HCT116 (cell line): ENCODE results near the gene RTN1. TPM values are rescaled to one million over a fixed set of nuclear protein-coding genes. Genes with fewer than 3 reads are reported as not detected.

Experiments
- ATAC-seq: fragments of 200-7000 bp; cut with Tn5 transposase; 2 replicates; pipeline ENCODE4 v1.9.1; 2020; ENCODE audit warnings: mild to moderate bottlenecking, moderate library complexity
- BruUV-seq: library from RNA; stranded (reverse); fragments of 400-500 nt; replicated peaks from 2 replicates; lab custom pipeline; 2021; lab: Mats Ljungman, UMichigan
- CTCF ChIA-PET: fragments of 300-600 bp; sonication (Branson Sonifier 250); formaldehyde crosslinking; loops from one replicate; lab custom pipeline; 2021; ENCODE audit warnings: antibody characterized with exemption; lab: Charles Lee
- POLR2A ChIA-PET: fragments of 300-600, 350-600 bp; sonication (Branson Sonifier 250); formaldehyde crosslinking; loops from one replicate; lab custom pipeline; 2021; ENCODE audit warnings: antibody characterized with exemption; lab: Charles Lee
- RAD21 ChIA-PET, 2 experiments: fragments of 300-600 bp; sonication (Branson Sonifier 250); formaldehyde crosslinking; loops; one replicate each; lab custom pipeline; 2023; ENCODE audit warnings: low total read pairs in 2 of 2; ENCODE audit not compliant: uncharacterized antibody in 2 of 2, unreplicated experiment in 2 of 2, low non-redundant PET in 1 of 2; lab: Charles Lee
- DNase-seq: peaks from one replicate; pipeline ENCODE4 v3.0.0-alpha.2; 2010; ENCODE audit warnings: low read depth, low spot score
- H2AFZ ChIP-seq: fragments of 200-600 bp; shearing (Covaris generic), sonication (generic); 2 replicates; pipeline ENCODE4 v1.6.1; 2017; ENCODE audit warnings: low read depth, mixed run types, mixed read lengths, antibody characterized with exemption, low read length; ENCODE audit not compliant: poor library complexity, severe bottlenecking
- H3K27ac ChIP-seq: 2 replicates; pipeline ENCODE4 v1.5.1; 2012; ENCODE audit warnings: low read depth, low read length
- H3K27me3 ChIP-seq: fragments of 200-600 bp; sonication (generic); 2 replicates; pipeline ENCODE4 v1.6.1; 2016; ENCODE audit warnings: mixed run types, low read length, mixed read lengths; ENCODE audit not compliant: insufficient read depth
- H3K36me3 ChIP-seq, 2 experiments: fragments of 200-500 bp in 1 of 2; fragments of 200-600 bp in 1 of 2; sonication (Bioruptor generic) in 1 of 2; sonication (generic) in 1 of 2; 2 replicates each; pipeline versions ENCODE4 v1.5.1 to v1.6.1; 2014 to 2016; ENCODE audit warnings: low read length in 2 of 2, inconsistent platforms in 1 of 2, mixed read lengths in 1 of 2, mixed run types in 1 of 2; ENCODE audit not compliant: insufficient read depth in 2 of 2, control insufficient read depth in 1 of 2
- H3K4me1 ChIP-seq, 2 experiments: fragments of 200-600 bp in 1 of 2; sonication (generic) in 1 of 2; 2 replicates each; pipeline versions ENCODE4 v1.5.1 to v1.6.1; 2012 to 2017; ENCODE audit warnings: low read length in 2 of 2, inconsistent platforms in 1 of 2, mild to moderate bottlenecking in 1 of 2, mixed read lengths in 1 of 2, mixed run types in 1 of 2, moderate library complexity in 1 of 2; ENCODE audit not compliant: insufficient read depth in 2 of 2, control insufficient read depth in 1 of 2
- H3K4me2 ChIP-seq: fragments of 200-600 bp; sonication (generic); 2 replicates; pipeline ENCODE4 v1.6.1; 2017; ENCODE audit warnings: mixed run types, low read length, mixed read lengths
- H3K4me3 ChIP-seq, 2 experiments: fragments of 200-600 bp in 1 of 2; sonication (generic) in 1 of 2; replicated peaks in 1 of 2; 2 replicates each; pipeline ENCODE4 v1.5.1; 2011 to 2016; ENCODE audit warnings: low read length in 2 of 2, control low read depth in 1 of 2, low read depth in 1 of 2, mild to moderate bottlenecking in 1 of 2, mixed read lengths in 1 of 2, mixed run types in 1 of 2
- H3K79me2 ChIP-seq: fragments of 200-600 bp; sonication (generic); 2 replicates; pipeline ENCODE4 v1.6.1; 2017; ENCODE audit warnings: mild to moderate bottlenecking, mixed run types, low read length, moderate library complexity, mixed read lengths; ENCODE audit not compliant: insufficient read depth
- H3K9ac ChIP-seq: fragments of 200-600 bp; sonication (generic); 2 replicates; pipeline ENCODE4 v1.6.1; 2016; ENCODE audit warnings: low read length, mixed read lengths
- H3K9me2 ChIP-seq: fragments of 200-600 bp; sonication (generic), shearing (Covaris generic); 2 replicates; pipeline ENCODE4 v1.6.1; 2017; ENCODE audit warnings: mixed run types, mild to moderate bottlenecking, moderate library complexity; ENCODE audit not compliant: insufficient read depth
- H3K9me3 ChIP-seq, 2 experiments: fragments of 200-500 bp in 1 of 2; fragments of 200-600 bp in 1 of 2; sonication (Bioruptor generic) in 1 of 2; sonication (generic) in 1 of 2; 2 replicates each; pipeline ENCODE4 v1.6.1; 2014 to 2017; ENCODE audit warnings: low read length in 2 of 2, mixed read lengths in 2 of 2, inconsistent platforms in 1 of 2, low read depth in 1 of 2, mild to moderate bottlenecking in 1 of 2, mixed run types in 1 of 2, moderate library complexity in 1 of 2; ENCODE audit not compliant: control insufficient read depth in 1 of 2, insufficient read depth in 1 of 2
- H4K20me1 ChIP-seq: fragments of 200-600 bp; sonication (generic), shearing (Covaris generic); 2 replicates; pipeline ENCODE4 v1.6.1; 2017; ENCODE audit warnings: mixed run types, mild to moderate bottlenecking, moderate library complexity; ENCODE audit not compliant: insufficient read depth
- CBX3 ChIP-seq: IDR thresholded peaks from 2 replicates; pipeline ENCODE4 v1.6.1; 2012; ENCODE audit warnings: low read depth
- CEBPB ChIP-seq: IDR thresholded peaks from 2 replicates; pipeline ENCODE4 v1.6.1; 2012; ENCODE audit warnings: low read depth
- EGR1 ChIP-seq: IDR thresholded peaks from 2 replicates; pipeline ENCODE4 v1.6.1; 2012; ENCODE audit warnings: low read depth
- ELF1 ChIP-seq: IDR thresholded peaks from 2 replicates; pipeline ENCODE4 v1.6.1; 2012; ENCODE audit warnings: low read depth, borderline replicate concordance
- EZH2 ChIP-seq: fragments of 200-600 bp; sonication (generic); IDR thresholded peaks from 2 replicates; pipeline ENCODE4 v1.6.1; 2017; ENCODE audit warnings: antibody characterized with exemption, mixed run types
- EZH2phosphoT487 ChIP-seq: fragments of 200-600 bp; IDR thresholded peaks from 2 replicates; pipeline ENCODE4 v1.6.1; 2018; ENCODE audit warnings: antibody characterized with exemption, borderline replicate concordance
- FOSL1 ChIP-seq: IDR thresholded peaks from 2 replicates; pipeline ENCODE4 v1.6.1; 2012; ENCODE audit warnings: low read depth
- POLR2A ChIP-seq: IDR thresholded peaks from 2 replicates; pipeline ENCODE4 v1.7.0; 2011; ENCODE audit warnings: borderline replicate concordance; ENCODE audit not compliant: insufficient read depth, insufficient read length; ENCODE audit errors: extremely low read depth
- RAD21 ChIP-seq: IDR thresholded peaks from 2 replicates; pipeline ENCODE4 v1.6.1; 2012; ENCODE audit warnings: low read depth, mild to moderate bottlenecking
- SP1 ChIP-seq: IDR thresholded peaks from 2 replicates; pipeline ENCODE4 v1.6.1; 2012; ENCODE audit warnings: low read depth
- SRF ChIP-seq: IDR thresholded peaks from 2 replicates; pipeline ENCODE4 v1.6.1; 2012; ENCODE audit warnings: low read depth
- TCF7L2 ChIP-seq: IDR thresholded peaks from 2 replicates; pipeline ENCODE4 v1.7.0; 2011; ENCODE audit warnings: borderline replicate concordance, inconsistent platforms; ENCODE audit not compliant: insufficient read depth, insufficient read length; ENCODE audit errors: extremely low read depth
- ZBTB33 ChIP-seq: IDR thresholded peaks from 2 replicates; pipeline ENCODE4 v1.6.1; 2011; ENCODE audit warnings: mild to moderate bottlenecking, low read length, moderate library complexity; ENCODE audit not compliant: insufficient replicate concordance; ENCODE audit errors: extremely low read depth
- ZFX ChIP-seq: fragments of 450-650 bp; IDR thresholded peaks from 2 replicates; pipeline ENCODE4 v1.6.1; 2017
- ZNF274 ChIP-seq: fragments of 200-500 bp; sonication (Bioruptor generic); IDR thresholded peaks from 2 replicates; pipeline ENCODE4 v1.6.1; 2014; ENCODE audit warnings: mild to moderate bottlenecking, low read depth, low read length, inconsistent platforms
- intact Hi-C: fragments of 100-400 bp; cut with micrococcal nuclease; formaldehyde crosslinking; loops from 2 replicates; pipeline ENCODE4 v1.10.0; 2022
- total RNA-seq: library from RNA; stranded (reverse); gene quantifications from one replicate; pipeline ENCODE4 v1.2.1, GENCODE V29; 2021; ENCODE audit not compliant: unreplicated experiment
- TF ChIP-seq, protein P1 (sequence below), 3 experiments: fragments of 200-600 bp in 1 of 3; sonication (generic) in 1 of 3; IDR thresholded peaks in 2 of 3; conservative IDR thresholded peaks in 1 of 3; 2 replicates each; pipeline ENCODE4 v1.5.1; 2012 to 2017; ENCODE audit warnings: low read depth in 2 of 3, low read length in 2 of 3, antibody characterized with exemption in 1 of 3, borderline replicate concordance in 1 of 3, control low read depth in 1 of 3, mild to moderate bottlenecking in 1 of 3, mixed read lengths in 1 of 3, mixed run types in 1 of 3, moderate library complexity in 1 of 3; ENCODE audit not compliant: insufficient read depth in 1 of 3
- TF ChIP-seq, protein P2 (sequence below): IDR thresholded peaks from 2 replicates; pipeline ENCODE4 v1.6.1; 2012
- TF ChIP-seq, protein P3 (sequence below): IDR thresholded peaks from 2 replicates; pipeline ENCODE4 v1.6.1; 2012
- TF ChIP-seq, protein P4 (sequence below): IDR thresholded peaks from 2 replicates; pipeline ENCODE4 v1.6.1; 2012; ENCODE audit warnings: low read depth

Gene RTN1
- total RNA-seq, 1 experiment from 2014 or later = 0.57 TPM

DNA sequence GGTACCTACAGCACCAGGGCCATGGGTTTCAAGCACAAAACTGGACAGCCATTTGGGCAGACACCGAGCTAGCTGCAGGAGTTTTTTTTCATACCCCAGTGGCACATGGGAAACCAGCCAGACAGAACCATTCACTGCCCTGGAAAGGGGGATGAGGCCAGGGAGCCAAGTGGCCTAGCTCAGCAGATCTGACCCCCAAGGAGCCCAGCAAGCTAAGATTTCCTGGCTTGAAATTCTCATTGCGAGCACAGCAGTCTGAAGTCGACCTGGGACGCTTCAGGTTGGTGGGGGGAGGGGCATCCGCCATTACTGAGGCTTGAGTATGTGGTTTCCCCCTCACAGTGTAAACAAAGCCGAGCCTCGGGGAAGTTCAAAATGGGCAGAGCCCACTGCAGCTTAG lies 212.8 kb downstream of the RTN1 start:
- Histone ChIP-seq H3K9me3 (no peaks in the 10 kb centered on the region), H3K36me3 (no peaks in the 10 kb centered on the region), H3K4me3 (no peak overlapping the region), H4K20me1 (no peaks in the 10 kb centered on the region), H3K79me2 (no peaks in the 10 kb centered on the region), H3K27ac (no peak overlapping the region), H2AFZ (no peak overlapping the region), H3K4me1 (no peaks in the 10 kb centered on the region), H3K4me2 (no peak overlapping the region), H3K27me3 (no peaks in the 10 kb centered on the region), H3K9ac (no peak overlapping the region), H3K9me2 (no peaks in the 10 kb centered on the region)
- CTCF ChIA-PET = interaction anchor here (1.5 kb wide), 1 partner anchor 25 kb away, joined by 3 read pairs; no protein-coding TSS in a partner anchor
- POLR2A ChIA-PET = no interaction called here
- BruUV-seq = no TSS peak
- ATAC-seq = no peak
- RAD21 ChIA-PET = no interaction called here
- intact Hi-C loops = no loop called here
- TF ChIP-seq SP1 (no peak), ZBTB33 (no peak), FOSL1 (no peak), CBX3 (no peak), POLR2A (no peak), TCF7L2 (no peak), SRF (no peak), ELF1 (no peak), ZFX (no peak), CEBPB (no peak), RAD21 (no peak), ZNF274 (no peak), EGR1 (no peak), EZH2phosphoT487 (no peak), EZH2 (no peak)
- TF ChIP-seq, protein P1, sequence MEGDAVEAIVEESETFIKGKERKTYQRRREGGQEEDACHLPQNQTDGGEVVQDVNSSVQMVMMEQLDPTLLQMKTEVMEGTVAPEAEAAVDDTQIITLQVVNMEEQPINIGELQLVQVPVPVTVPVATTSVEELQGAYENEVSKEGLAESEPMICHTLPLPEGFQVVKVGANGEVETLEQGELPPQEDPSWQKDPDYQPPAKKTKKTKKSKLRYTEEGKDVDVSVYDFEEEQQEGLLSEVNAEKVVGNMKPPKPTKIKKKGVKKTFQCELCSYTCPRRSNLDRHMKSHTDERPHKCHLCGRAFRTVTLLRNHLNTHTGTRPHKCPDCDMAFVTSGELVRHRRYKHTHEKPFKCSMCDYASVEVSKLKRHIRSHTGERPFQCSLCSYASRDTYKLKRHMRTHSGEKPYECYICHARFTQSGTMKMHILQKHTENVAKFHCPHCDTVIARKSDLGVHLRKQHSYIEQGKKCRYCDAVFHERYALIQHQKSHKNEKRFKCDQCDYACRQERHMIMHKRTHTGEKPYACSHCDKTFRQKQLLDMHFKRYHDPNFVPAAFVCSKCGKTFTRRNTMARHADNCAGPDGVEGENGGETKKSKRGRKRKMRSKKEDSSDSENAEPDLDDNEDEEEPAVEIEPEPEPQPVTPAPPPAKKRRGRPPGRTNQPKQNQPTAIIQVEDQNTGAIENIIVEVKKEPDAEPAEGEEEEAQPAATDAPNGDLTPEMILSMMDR (IDR thresholded peaks at IDR 0.05 in 2 of 3, conservative IDR thresholded peaks at IDR 0.05 in 1 of 3; ENCODE audit: borderline replicate concordance in 1 of 3, insufficient read depth in 1 of 3, low read depth in 2 of 3, low read length in 2 of 3) = no peak
- TF ChIP-seq, protein P2, sequence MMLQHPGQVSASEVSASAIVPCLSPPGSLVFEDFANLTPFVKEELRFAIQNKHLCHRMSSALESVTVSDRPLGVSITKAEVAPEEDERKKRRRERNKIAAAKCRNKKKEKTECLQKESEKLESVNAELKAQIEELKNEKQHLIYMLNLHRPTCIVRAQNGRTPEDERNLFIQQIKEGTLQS = no peak
- TF ChIP-seq, protein P3, sequence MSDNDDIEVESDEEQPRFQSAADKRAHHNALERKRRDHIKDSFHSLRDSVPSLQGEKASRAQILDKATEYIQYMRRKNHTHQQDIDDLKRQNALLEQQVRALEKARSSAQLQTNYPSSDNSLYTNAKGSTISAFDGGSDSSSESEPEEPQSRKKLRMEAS = no peak
- TF ChIP-seq, protein P4, sequence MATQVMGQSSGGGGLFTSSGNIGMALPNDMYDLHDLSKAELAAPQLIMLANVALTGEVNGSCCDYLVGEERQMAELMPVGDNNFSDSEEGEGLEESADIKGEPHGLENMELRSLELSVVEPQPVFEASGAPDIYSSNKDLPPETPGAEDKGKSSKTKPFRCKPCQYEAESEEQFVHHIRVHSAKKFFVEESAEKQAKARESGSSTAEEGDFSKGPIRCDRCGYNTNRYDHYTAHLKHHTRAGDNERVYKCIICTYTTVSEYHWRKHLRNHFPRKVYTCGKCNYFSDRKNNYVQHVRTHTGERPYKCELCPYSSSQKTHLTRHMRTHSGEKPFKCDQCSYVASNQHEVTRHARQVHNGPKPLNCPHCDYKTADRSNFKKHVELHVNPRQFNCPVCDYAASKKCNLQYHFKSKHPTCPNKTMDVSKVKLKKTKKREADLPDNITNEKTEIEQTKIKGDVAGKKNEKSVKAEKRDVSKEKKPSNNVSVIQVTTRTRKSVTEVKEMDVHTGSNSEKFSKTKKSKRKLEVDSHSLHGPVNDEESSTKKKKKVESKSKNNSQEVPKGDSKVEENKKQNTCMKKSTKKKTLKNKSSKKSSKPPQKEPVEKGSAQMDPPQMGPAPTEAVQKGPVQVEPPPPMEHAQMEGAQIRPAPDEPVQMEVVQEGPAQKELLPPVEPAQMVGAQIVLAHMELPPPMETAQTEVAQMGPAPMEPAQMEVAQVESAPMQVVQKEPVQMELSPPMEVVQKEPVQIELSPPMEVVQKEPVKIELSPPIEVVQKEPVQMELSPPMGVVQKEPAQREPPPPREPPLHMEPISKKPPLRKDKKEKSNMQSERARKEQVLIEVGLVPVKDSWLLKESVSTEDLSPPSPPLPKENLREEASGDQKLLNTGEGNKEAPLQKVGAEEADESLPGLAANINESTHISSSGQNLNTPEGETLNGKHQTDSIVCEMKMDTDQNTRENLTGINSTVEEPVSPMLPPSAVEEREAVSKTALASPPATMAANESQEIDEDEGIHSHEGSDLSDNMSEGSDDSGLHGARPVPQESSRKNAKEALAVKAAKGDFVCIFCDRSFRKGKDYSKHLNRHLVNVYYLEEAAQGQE = no peak
- DNase-seq = no peak
